ENCODE measurements around the gene ALG11.

The ALG11 gene

GRCh38 chr13:51997641-51998330 is 14.4 kb upstream of the ALG11 start:
- TF ChIP-seq FOXP2 (optimal IDR thresholded peaks at IDR 0.05; ENCODE audit: borderline replicate concordance, extremely low read depth, extremely low read length, insufficient read depth): no peak
- no peak for TF ChIP-seq SIN3A (IDR thresholded peaks at IDR 0.05; ENCODE audit: borderline replicate concordance, insufficient read depth, low read length)
- no peak for TF ChIP-seq TAF1 (IDR thresholded peaks at IDR 0.05; ENCODE audit: borderline replicate concordance, insufficient read depth, low read length)
- TF ChIP-seq REST (IDR thresholded peaks at IDR 0.05; ENCODE audit: insufficient read depth in 1 of 2, low read depth in 2 of 2, low read length in 2 of 2): no peak
- no peak for TF ChIP-seq POLR2AphosphoS5 (IDR thresholded peaks at IDR 0.05; ENCODE audit: low read depth, low read length)

- no peak for TF ChIP-seq SIN3A (IDR thresholded peaks at IDR 0.05; ENCODE audit: borderline replicate concordance, insufficient read depth, low read length)
- no peak for TF ChIP-seq TAF1 (IDR thresholded peaks at IDR 0.05; ENCODE audit: borderline replicate concordance, insufficient read depth, low read length)
- TF ChIP-seq REST (IDR thresholded peaks at IDR 0.05; ENCODE audit: insufficient read depth in 1 of 2, low read depth in 2 of 2, low read length in 2 of 2): no peak
- TF ChIP-seq POLR2AphosphoS5 (IDR thresholded peaks at IDR 0.05; ENCODE audit: low read depth, low read length): no peak
- TF ChIP-seq FOXP2 (optimal IDR thresholded peaks at IDR 0.05; ENCODE audit: borderline replicate concordance, extremely low read depth, extremely low read length, insufficient read depth): no peak
Measured at GRCh38 chr13:51998723-51999509, 13.3 kb upstream of the ALG11 start.

- no peak for TF ChIP-seq REST (IDR thresholded peaks at IDR 0.05; ENCODE audit: insufficient read depth in 1 of 2, low read depth in 2 of 2, low read length in 2 of 2)
Measured at GRCh38 chr13:51999510-51999911, 12.7 kb upstream of the ALG11 start.

GRCh38 chr13:51999921-52000320 is 12.3 kb upstream of the ALG11 start:
- no peak for TF ChIP-seq FOXP2 (optimal IDR thresholded peaks at IDR 0.05; ENCODE audit: borderline replicate concordance, extremely low read depth, extremely low read length, insufficient read depth)
- no peak for TF ChIP-seq POLR2AphosphoS5 (IDR thresholded peaks at IDR 0.05; ENCODE audit: low read depth, low read length)
- no peak for TF ChIP-seq REST (IDR thresholded peaks at IDR 0.05; ENCODE audit: insufficient read depth in 1 of 2, low read depth in 2 of 2, low read length in 2 of 2)
- TF ChIP-seq SIN3A (IDR thresholded peaks at IDR 0.05; ENCODE audit: borderline replicate concordance, insufficient read depth, low read length): no peak
- no peak for TF ChIP-seq TAF1 (IDR thresholded peaks at IDR 0.05; ENCODE audit: borderline replicate concordance, insufficient read depth, low read length)
